Inflammatory macrophage (primary cell): ENCODE data around the gene SH3RF1.

Experiments used
- DNase-seq, 2 donors: peaks; one replicate each; pipeline ENCODE4 v3.0.0-alpha.2; 2020 to 2022

The SH3RF1 gene

GRCh38 chr4:169102026-169102425 is 168.7 kb downstream of the SH3RF1 start:
- no peak for DNase-seq

GRCh38 chr4:169100670-169101101 is 170.1 kb downstream of the SH3RF1 start:
- no peak for DNase-seq

GRCh38 chr4:169099771-169100180 is 171.0 kb downstream of the SH3RF1 start:
- DNase-seq, result no peak

GRCh38 chr4:169098969-169099690 is 171.6 kb downstream of the SH3RF1 start:
- DNase-seq, result no peak

- DNase-seq, result peak; percentile 75 to 79
Observed at GRCh38 chr4:169098532-169098931, 172.2 kb downstream of the SH3RF1 start.

- no peak for DNase-seq
Observed at GRCh38 chr4:169098054-169098497, 172.7 kb downstream of the SH3RF1 start.

GRCh38 chr4:169096221-169096620 is 174.5 kb downstream of the SH3RF1 start:
- no peak for DNase-seq

GRCh38 chr4:169094656-169095231 is 176.0 kb downstream of the SH3RF1 start:
- DNase-seq, result no peak

GRCh38 chr4:169092889-169093522 is 177.8 kb downstream of the SH3RF1 start:
- DNase-seq, result no peak

- no peak for DNase-seq
Observed at GRCh38 chr4:169090484-169091215, 180.1 kb downstream of the SH3RF1 start.

- DNase-seq, result no peak
Observed at GRCh38 chr4:169089004-169089403, 181.8 kb downstream of the SH3RF1 start.

- no peak for DNase-seq
Observed at GRCh38 chr4:169084954-169085353, 185.8 kb downstream of the SH3RF1 start.

- peak in 1 of 2 donors; percentile 13 for DNase-seq
Observed at GRCh38 chr4:169080981-169081380, 189.8 kb downstream of the SH3RF1 start.

- peak; percentile 66 to 82 for DNase-seq
Observed at GRCh38 chr4:169079942-169080827, 190.6 kb downstream of the SH3RF1 start.

GRCh38 chr4:169074117-169074516 is 196.6 kb downstream of the SH3RF1 start:
- DNase-seq, result no peak

- no peak for DNase-seq
Observed at GRCh38 chr4:169071747-169072146, 199.0 kb downstream of the SH3RF1 start.

- no peak for DNase-seq
Observed at GRCh38 chr4:169070895-169071218, 199.9 kb downstream of the SH3RF1 start.

GRCh38 chr4:169070071-169070894 is 200.5 kb downstream of the SH3RF1 start:
- DNase-seq, result no peak

GRCh38 chr4:169068423-169068822 is 202.3 kb downstream of the SH3RF1 start:
- peak; percentile 8 to 22 for DNase-seq

- DNase-seq, result no peak
Observed at GRCh38 chr4:169066934-169067333, 203.8 kb downstream of the SH3RF1 start.

- DNase-seq, result no peak
Observed at GRCh38 chr4:169064296-169064695, 206.5 kb downstream of the SH3RF1 start.
